Measurements from ENCODE around the gene ACTR1B. TPM values are rescaled to one million over a fixed set of nuclear protein-coding genes. Genes with fewer than 3 reads are reported as not detected.

The ACTR1B gene
- total RNA-seq, 1 donor from 2014 or later = 59.2 TPM

DNA sequence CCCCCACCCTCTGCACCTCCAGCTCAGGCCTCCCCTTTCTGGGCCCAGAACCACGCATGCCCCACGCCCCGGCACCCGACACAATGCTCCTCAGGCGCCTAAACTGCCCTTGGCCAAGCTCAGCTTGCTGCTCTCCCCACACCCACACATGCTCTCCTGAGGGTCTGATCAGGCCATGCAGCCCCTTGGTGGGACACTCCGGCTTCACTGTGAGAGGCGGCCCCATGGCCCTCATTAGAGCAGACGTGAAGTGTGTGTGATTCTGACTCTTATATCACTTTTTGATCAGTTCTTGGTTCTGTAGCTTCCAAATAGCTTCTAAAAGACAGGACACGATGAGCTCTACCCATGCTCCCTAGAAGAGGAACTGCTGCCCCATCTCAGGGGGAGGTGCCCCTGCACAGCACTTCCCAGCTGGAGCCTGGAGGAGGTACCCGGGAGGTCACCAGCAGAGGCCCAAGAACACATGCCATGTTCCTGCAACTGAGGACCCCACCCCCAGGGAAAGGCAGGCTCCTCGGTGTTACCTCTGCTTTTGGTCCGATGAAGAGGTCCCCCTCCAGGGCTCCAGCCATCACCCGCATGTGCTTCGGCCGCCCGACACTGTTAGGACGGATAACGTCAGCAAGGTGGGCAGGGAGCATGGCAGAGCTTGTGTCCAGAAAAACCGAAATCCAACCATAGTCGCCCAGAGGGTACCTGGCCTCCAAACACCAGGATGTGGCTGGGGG is 3.6 kb downstream of the ACTR1B start:
- DNase-seq (ENCODE audit: low read depth) (no peak), FAIRE-seq (no peak)
- H3K36me3 ChIP-seq (ENCODE audit: control insufficient read depth, insufficient read depth, low read length) = peaks cover 28% of the 10 kb centered on the region

DNA sequence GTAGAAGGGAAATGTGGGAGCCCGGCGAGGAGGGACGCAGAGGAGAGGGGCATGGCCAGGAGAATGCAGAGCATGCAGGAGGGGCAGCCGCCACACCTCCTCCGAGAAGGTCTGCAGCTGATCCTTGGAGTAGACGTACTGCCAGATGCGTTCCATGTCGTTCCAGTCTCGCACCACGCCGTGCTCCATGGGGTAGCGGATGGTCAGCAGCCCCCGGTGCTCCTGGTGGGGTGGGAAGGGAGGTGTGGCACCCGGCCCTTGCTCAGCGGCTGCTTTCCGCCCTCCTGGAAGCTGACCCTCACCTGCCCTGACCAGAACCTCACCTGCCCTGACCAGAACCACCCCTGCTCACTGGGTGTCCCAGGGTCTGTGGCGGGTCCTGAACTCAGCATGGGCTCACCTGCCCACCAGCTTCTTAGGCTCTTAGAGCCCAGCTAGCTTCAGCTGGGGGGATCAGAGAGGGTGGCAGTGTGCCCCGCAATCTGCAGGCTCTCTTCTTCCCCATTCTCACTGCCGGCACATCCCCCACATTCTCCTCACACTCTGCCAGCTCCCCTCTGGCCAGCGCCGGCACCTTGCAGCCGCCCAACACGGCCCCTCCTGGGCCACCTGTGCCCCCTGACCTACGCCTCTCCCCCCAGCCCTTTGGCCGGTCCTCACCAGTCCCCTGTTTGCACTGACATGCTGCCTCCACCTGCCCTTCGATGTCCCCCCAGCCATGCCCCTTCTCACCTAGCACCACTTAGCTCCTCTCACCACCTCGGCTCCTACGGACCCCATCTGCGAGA is 4.4 kb downstream of the ACTR1B start:
- TF ChIP-seq, protein P1, sequence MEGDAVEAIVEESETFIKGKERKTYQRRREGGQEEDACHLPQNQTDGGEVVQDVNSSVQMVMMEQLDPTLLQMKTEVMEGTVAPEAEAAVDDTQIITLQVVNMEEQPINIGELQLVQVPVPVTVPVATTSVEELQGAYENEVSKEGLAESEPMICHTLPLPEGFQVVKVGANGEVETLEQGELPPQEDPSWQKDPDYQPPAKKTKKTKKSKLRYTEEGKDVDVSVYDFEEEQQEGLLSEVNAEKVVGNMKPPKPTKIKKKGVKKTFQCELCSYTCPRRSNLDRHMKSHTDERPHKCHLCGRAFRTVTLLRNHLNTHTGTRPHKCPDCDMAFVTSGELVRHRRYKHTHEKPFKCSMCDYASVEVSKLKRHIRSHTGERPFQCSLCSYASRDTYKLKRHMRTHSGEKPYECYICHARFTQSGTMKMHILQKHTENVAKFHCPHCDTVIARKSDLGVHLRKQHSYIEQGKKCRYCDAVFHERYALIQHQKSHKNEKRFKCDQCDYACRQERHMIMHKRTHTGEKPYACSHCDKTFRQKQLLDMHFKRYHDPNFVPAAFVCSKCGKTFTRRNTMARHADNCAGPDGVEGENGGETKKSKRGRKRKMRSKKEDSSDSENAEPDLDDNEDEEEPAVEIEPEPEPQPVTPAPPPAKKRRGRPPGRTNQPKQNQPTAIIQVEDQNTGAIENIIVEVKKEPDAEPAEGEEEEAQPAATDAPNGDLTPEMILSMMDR (IDR thresholded peaks at IDR 0.05; ENCODE audit: insufficient read depth, low read length, severe bottlenecking) = no peak
- Histone ChIP-seq H3K27me3 (ENCODE audit: control insufficient read depth, insufficient read depth, low read length) (no peaks in the 10 kb centered on the region), H3K36me3 (ENCODE audit: control insufficient read depth, insufficient read depth, low read length) (peaks cover 28% of the 10 kb centered on the region), H3K4me3 (ENCODE audit: low read depth, low read length) (no peak overlapping the region)
- FAIRE-seq (no peak), DNase-seq (ENCODE audit: low read depth) (no peak)

More for the DNA sequence above, 3.6 kb downstream of the ACTR1B start:
- Histone ChIP-seq H3K4me3 (ENCODE audit: low read depth, low read length) (no peak overlapping the region), H3K27me3 (ENCODE audit: control insufficient read depth, insufficient read depth, low read length) (no peaks in the 10 kb centered on the region)
- TF ChIP-seq, protein P1 (IDR thresholded peaks at IDR 0.05; ENCODE audit: insufficient read depth, low read length, severe bottlenecking) = no peak

DNA sequence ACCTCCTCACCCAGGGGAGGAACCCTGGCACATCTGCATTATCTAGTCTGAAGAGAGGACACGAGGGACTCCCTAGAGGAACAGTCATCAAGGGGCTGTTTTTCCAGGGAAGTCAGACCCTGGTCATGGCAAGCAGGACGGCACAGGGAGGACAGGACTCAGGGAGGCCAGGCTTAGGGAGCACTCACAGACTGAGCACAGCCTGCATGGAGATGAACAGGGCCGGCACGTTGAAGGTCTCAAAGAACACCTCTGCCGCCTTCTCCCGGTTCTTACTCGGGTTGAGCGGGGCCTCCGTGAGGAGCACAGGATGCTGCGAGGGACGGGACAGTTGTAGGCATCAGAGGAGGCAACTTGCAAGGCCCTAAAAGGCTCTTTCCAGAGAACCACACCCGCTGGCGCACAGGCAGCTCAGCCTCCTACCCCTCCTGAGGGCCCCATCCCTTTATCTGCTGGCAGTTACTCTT is 5.1 kb downstream of the ACTR1B start:
- peaks cover 28% of the 10 kb centered on the region for H3K36me3 ChIP-seq (ENCODE audit: control insufficient read depth, insufficient read depth, low read length)
- no peak overlapping the region for H3K4me3 ChIP-seq (ENCODE audit: low read depth, low read length)
- DNase-seq (ENCODE audit: low read depth) (no peak), FAIRE-seq (no peak)
- TF ChIP-seq, protein P1 (IDR thresholded peaks at IDR 0.05; ENCODE audit: insufficient read depth, low read length, severe bottlenecking) = no peak
- no peaks in the 10 kb centered on the region for H3K27me3 ChIP-seq (ENCODE audit: control insufficient read depth, insufficient read depth, low read length)

DNA sequence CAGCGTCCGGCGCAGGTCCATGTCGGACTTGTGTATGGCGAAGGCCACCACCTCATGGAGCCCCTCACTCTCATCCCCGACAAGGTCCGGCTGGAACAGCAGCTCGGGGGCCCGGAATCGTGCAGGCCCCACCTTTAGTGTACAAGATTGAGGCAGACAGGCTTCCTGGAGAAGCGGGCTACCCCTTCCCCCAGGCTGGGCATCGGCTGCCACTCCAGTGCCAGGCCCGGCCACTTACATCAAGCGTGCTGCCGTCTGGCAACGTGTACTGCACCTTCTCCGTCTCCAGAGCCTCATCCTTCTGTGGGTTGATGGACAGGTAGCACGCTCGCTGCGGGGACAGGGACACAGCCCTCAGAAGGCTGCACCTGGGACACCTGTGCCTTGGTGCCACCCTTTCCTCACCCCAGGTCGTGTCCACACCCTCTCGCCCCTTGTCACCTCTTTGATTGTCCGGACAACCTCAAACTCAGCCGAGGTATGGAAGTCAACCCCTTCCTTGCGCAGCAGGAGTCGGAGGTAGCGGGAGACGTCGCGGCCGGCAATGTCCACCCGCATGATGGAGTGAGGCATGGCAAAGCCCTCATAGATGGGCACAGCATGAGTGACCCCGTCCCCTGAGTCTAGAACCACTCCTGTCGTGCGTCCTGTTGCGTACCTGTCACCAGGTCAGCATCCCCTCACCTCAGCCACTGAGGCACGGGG is 5.7 kb downstream of the ACTR1B start:
- Histone ChIP-seq H3K4me3 (ENCODE audit: low read depth, low read length) (no peak overlapping the region), H3K27me3 (ENCODE audit: control insufficient read depth, insufficient read depth, low read length) (no peaks in the 10 kb centered on the region), H3K36me3 (ENCODE audit: control insufficient read depth, insufficient read depth, low read length) (peaks cover 28% of the 10 kb centered on the region)
- FAIRE-seq (no peak), DNase-seq (ENCODE audit: low read depth) (no peak)
- TF ChIP-seq, protein P1 (IDR thresholded peaks at IDR 0.05; ENCODE audit: insufficient read depth, low read length, severe bottlenecking) = no peak

DNA sequence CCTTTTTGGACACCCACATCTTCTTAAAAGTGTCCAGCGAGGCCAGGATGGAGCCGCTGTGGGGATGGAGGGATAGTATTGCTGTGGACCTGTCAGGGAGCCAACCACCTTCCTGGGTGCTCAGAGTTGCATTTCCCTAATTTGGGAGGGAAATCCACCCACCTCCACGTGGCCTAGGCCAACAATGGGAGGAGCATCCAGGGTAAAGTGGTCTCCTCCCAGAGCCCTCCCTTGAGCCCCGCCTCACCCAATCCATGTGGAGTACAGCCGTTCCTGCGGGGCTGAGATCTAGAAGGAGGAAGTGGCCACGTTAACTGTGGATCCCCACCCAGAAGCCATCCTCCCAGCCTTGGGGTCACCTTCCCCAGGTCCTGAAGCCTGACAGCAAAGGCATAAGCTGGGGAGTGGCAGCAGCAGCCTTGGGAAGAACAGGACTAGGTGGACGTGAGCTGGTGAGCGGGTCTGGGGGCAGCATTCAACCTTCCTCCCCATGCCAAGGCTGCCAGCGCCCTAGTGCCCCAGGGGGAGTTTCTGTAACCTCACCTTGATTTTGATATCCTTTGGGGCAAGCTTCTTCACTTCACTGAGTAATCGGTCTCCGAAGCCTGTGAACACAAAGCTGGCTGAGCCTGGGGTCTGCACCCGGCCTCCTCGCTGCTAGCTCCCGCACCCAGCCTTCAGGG is 6.8 kb downstream of the ACTR1B start:
- DNase-seq (ENCODE audit: low read depth) (no peak), FAIRE-seq (no peak)
- Histone ChIP-seq H3K4me3 (ENCODE audit: low read depth, low read length) (no peak overlapping the region), H3K27me3 (ENCODE audit: control insufficient read depth, insufficient read depth, low read length) (no peaks in the 10 kb centered on the region), H3K36me3 (ENCODE audit: control insufficient read depth, insufficient read depth, low read length) (peaks cover 28% of the 10 kb centered on the region)
- TF ChIP-seq, protein P1 (IDR thresholded peaks at IDR 0.05; ENCODE audit: insufficient read depth, low read length, severe bottlenecking) = no peak

All from bronchial epithelial cell (primary cell).